Measurements from ENCODE around the gene FAM193A.

- TF ChIP-seq CTCF (IDR thresholded peaks at IDR 0.05) (no peak), EP300 (IDR thresholded peaks at IDR 0.05) (no peak), POLR2A (IDR thresholded peaks at IDR 0.05) (no peak), POLR2AphosphoS5 (IDR thresholded peaks at IDR 0.05) (no peak)
Observed at GRCh38 chr4:2753436-2753835, 217.0 kb downstream of the FAM193A start.
